Myocyte (in vitro differentiated cells): Measurements from ENCODE around the gene SURF4. TPM values are rescaled to one million over a fixed set of nuclear protein-coding genes. Genes with fewer than 3 reads are reported as not detected.

Source experiments
- DNase-seq: peaks from one replicate; pipeline ENCODE4 v3.0.0-alpha.2; 2012; ENCODE audit warnings: low read depth
- total RNA-seq: library from RNA; depleted of rRNA; stranded (reverse); fragments of >200 nt; gene quantifications from 2 replicates; pipeline ENCODE4 v1.2.3, GENCODE V29; 2014

Gene SURF4
- total RNA-seq, 1 donor from 2014 or later, result 296 TPM

- DNase-seq, result no peak
Observed at GRCh38 chr9:133353548-133353947, 22.3 kb downstream of the SURF4 start.

- no peak for DNase-seq
Observed at GRCh38 chr9:133352635-133353340, 23.1 kb downstream of the SURF4 start.

GRCh38 chr9:133351908-133352634 lies 23.8 kb downstream of the SURF4 start:
- peak; percentile 68 for DNase-seq

- no peak for DNase-seq
Observed at GRCh38 chr9:133351526-133351907, 24.3 kb downstream of the SURF4 start.

- no peak for DNase-seq
Observed at GRCh38 chr9:133349965-133350616, 25.8 kb downstream of the SURF4 start.

GRCh38 chr9:133348718-133349573 lies 26.9 kb downstream of the SURF4 start:
- DNase-seq, result no peak

GRCh38 chr9:133347985-133348717 lies 27.7 kb downstream of the SURF4 start, which contains the start of the genes MED22 and RPL7A:
MED22 (minus strand) TSS chr9:133348131; CDS start chr9:133346662, 1,469 bp downstream.
RPL7A (plus strand) TSS chr9:133348218; CDS start chr9:133348244, 26 bp downstream.
- peak; percentile 97 for DNase-seq

GRCh38 chr9:133347515-133347984 lies 28.3 kb downstream of the SURF4 start:
- peak; percentile 50 for DNase-seq

- DNase-seq, result no peak
Observed at GRCh38 chr9:133346021-133346785, 29.7 kb downstream of the SURF4 start.

- DNase-seq, result no peak
Observed at GRCh38 chr9:133345596-133345995, 30.3 kb downstream of the SURF4 start.

GRCh38 chr9:133344979-133345378 lies 30.9 kb downstream of the SURF4 start:
- no peak for DNase-seq

- no peak for DNase-seq
Observed at GRCh38 chr9:133344071-133344470, 31.8 kb downstream of the SURF4 start.

- DNase-seq, result peak; percentile 71
Observed at GRCh38 chr9:133342570-133342969, 33.3 kb downstream of the SURF4 start.

- no peak for DNase-seq
Observed at GRCh38 chr9:133342069-133342406, 33.8 kb downstream of the SURF4 start.

GRCh38 chr9:133341369-133342068 lies 34.3 kb downstream of the SURF4 start:
- peak; percentile 96 for DNase-seq

- DNase-seq, result no peak
Observed at GRCh38 chr9:133340916-133341315, 34.9 kb downstream of the SURF4 start.

- no peak for DNase-seq
Observed at GRCh38 chr9:133340256-133340655, 35.6 kb downstream of the SURF4 start.

GRCh38 chr9:133339641-133340040 lies 36.2 kb downstream of the SURF4 start:
- DNase-seq, result no peak
